CD4-positive, alpha-beta T cell treated with Interleukin-1 beta for 1 hour (primary cell): ENCODE measurements around the gene DAW1.

Experiments
- DNase-seq, 2 donors: peaks; one replicate each; pipeline ENCODE4 v3.0.0-alpha.2; 2020 to 2022

The DAW1 gene

GRCh38 chr2:227862227-227862740 is 9.1 kb upstream of the DAW1 start:
- DNase-seq, result peak in 1 of 2 donors; percentile 48

GRCh38 chr2:227862741-227863588 is 8.5 kb upstream of the DAW1 start:
- DNase-seq, result no peak

GRCh38 chr2:227864161-227864756 is 7.2 kb upstream of the DAW1 start:
- no peak for DNase-seq

GRCh38 chr2:227865291-227865690 is 6.1 kb upstream of the DAW1 start:
- DNase-seq, result no peak

- no peak for DNase-seq
Observed at GRCh38 chr2:227867386-227867785, 4.0 kb upstream of the DAW1 start.

GRCh38 chr2:227870710-227871374 is 589 bp upstream of the DAW1 start:
- no peak for DNase-seq

- no peak for DNase-seq
Observed at GRCh38 chr2:227872676-227873075, 1.2 kb downstream of the DAW1 start.

GRCh38 chr2:227876300-227876801 is 4.9 kb downstream of the DAW1 start:
- no peak for DNase-seq

GRCh38 chr2:227877421-227878310 is 6.2 kb downstream of the DAW1 start:
- no peak for DNase-seq

GRCh38 chr2:227880460-227880859 is 9.0 kb downstream of the DAW1 start:
- no peak for DNase-seq

- no peak for DNase-seq
Observed at GRCh38 chr2:227881866-227882517, 10.6 kb downstream of the DAW1 start.

GRCh38 chr2:227884511-227884947 is 13.1 kb downstream of the DAW1 start:
- peak; percentile 39 to 55 for DNase-seq

- peak in 1 of 2 donors; percentile 25 for DNase-seq
Observed at GRCh38 chr2:227886149-227886548, 14.7 kb downstream of the DAW1 start.

GRCh38 chr2:227888289-227888688 is 16.9 kb downstream of the DAW1 start:
- no peak for DNase-seq

- DNase-seq, result no peak
Observed at GRCh38 chr2:227889336-227889735, 17.9 kb downstream of the DAW1 start.

GRCh38 chr2:227890495-227891079 is 19.2 kb downstream of the DAW1 start:
- DNase-seq, result peak in 1 of 2 donors; percentile 42

GRCh38 chr2:227891673-227892072 is 20.2 kb downstream of the DAW1 start:
- no peak for DNase-seq

GRCh38 chr2:227903381-227903780 is 31.9 kb downstream of the DAW1 start:
- DNase-seq, result no peak

- DNase-seq, result no peak
Observed at GRCh38 chr2:227906991-227907390, 35.6 kb downstream of the DAW1 start.

- no peak for DNase-seq
Observed at GRCh38 chr2:227908266-227909054, 37.0 kb downstream of the DAW1 start.
